UCSD-AML1 (cell line): Measurements from ENCODE around the gene NPB.

Experiments used
- DNase-seq: peaks from one replicate; lab custom pipeline; 2025; ENCODE audit not compliant: unreplicated experiment; lab: John Stamatoyannopoulos, UW

The NPB gene

DNA sequence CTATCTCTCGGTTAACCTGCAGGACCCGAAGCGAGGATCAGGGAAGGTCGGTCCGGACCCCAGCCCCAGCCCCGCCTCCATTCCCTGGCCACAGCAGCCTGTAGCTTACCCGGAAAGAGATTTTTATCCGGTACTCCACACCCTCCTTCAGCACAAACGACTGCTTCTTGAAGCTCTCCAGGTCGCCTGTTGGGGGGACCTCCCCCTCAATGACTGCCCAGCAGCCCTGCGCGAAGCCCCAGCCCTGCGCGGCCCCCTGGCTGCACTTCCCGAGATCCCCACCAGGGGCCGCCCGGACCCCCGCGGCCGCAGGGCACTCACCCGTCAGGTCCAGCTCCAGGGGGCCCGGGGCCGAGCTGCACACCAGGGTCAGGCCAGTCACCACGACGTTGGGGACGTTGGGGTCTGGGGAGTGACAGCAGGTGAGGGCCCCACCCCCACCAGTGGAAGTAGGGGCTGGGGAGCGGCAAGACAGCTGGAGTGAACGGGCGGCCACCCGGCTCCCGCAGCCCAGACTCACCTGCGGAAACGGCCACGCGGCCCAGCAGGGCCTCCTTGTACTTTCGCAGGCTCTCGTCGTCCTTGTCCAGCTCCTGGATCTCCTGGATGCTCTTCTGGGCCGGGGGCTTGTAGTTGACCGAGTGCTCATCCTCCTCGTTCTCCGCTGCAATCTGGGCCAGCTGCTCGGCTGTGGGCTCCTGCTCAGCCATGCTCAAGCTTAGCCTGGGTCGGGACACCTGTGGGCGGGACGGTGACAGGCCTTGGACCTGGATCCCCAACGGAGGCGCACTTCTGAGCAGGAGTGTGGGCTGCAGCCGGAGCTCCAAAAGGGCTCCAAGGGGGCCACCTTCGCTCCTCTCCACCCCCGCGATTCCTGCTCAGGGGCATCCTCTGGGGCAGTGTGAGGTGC is 32.6 kb upstream of the NPB start:
- DNase-seq, result no peak

DNA sequence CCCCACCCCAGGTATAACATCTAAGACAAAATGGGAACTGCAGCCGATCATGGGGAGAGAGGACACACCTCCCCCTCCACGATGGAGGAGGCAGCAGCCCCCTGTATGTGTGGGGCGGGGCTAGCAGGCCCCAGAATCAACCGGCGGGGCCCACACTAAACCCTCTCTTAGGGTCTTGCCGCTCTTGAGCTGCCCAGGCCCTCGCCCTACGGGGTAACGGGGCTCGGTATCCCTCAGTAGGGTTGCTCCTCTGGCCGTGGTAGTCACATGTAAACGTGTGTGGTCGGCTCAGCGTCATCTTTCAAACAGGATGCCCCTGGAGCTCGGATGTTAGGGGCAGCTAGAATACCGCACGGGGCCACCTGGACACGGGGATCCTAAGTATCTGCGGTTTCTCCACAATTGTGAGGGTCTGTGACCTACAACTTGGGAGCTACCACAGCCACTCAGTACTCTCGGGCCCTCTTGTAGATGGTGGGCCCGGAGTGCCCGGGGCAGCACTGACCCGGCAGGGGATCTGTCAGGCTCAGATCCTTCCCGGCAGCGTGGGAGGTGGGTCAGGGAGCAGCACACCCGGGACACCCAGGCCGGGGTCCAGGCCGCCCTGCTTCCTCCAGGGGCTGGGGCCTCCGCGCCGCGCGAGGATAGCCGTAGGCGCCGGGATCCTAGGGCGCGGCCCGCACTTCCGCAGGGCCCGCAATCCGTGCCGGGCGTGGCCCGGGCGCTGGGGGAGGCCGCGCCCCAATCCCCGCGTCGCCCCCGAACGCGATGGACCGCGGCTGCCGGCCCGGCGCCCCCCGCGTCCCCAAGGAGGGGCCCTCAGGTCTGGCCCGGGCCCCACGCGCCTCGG is 31.7 kb upstream of the NPB start:
- DNase-seq, result peak; percentile 31

DNA sequence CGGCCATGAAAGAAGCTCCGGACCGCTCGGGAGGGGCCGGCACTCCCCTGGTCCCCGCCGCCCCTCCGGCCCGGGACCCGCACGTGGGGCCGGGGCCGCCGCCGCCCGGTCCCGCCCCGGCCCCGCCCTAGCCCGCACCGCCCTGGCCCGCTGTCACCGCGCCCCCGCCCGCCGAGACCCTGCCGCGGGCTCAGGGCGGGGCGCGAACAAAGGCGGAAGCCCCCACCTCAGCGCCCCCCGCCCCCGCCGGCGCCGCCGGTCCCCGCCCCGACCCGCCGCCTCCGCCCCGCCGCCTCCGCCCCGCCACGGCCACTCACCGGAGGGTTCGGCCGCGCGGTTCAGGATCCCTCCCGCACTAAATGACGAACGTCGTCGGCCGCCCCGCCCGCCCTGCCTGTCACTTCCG is 31.1 kb upstream of the NPB start, which contains the start of gene ARHGDIA:
ARHGDIA (minus strand) TSS at position 357 of the 406 bp plus-strand sequence. CDS start 1,407 bp downstream, outside the sequence.
- no peak for DNase-seq

DNA sequence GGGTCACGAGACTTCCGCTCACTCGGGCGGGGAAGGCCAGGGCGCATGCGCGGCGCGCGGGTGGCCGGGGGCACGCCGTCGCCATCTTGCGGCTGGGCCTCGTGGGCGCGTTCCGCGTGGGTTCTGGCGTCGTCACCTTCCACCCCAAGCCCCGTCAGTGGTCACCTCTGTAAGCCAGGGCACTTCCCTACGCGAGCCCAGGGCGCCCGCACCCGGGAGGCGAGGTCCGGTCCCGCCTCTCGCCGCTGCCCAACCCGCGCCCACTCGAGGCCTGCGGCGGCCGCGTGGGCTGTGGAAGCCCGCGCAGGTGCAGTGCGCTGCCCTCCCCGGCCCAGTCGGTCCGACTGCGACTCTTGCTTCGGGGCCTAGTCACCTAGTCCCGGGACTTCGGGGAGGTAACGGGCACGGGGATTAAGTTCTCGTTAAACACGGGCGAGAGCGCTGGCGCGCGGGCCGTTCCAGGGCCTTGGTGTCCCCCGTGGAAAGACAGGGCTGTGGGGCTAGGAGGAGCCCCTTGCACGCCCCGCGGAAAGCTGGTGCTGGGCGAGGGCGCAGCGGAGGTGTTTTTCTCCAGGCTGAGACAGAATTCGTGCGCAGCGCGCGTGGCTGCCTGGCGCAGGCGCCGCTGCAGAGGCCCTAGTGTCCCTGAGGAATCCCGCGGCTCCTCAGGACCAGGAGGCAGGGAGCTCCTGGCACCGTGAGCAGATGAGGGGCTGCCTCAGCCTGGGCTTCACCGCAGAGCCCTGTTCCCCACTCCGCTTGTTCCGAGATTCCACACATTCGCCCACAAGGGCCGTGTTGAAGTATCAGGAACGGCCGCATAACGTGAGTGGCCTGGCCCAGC is 30.4 kb upstream of the NPB start:
- DNase-seq, result peak; percentile 93

DNA sequence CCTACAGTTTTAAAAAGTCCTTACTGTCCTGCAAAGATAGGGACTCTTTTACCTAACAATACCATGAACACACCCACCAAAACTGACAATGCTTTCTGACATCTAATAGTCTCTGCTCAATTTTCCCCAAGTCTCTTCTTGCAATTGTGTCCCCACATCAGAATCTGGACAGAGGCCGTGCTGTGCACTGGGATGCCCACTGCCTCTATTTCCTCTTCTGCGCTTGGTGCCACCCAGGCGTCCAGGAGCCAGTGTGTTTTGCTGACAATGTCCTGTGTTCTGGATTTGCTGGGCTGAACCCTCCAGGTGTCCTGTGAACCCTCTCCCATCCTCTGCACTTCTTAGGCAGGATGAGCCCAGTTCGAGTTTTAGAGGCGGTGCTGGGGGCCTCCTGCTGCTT is 24.5 kb upstream of the NPB start:
- DNase-seq, result no peak

DNA sequence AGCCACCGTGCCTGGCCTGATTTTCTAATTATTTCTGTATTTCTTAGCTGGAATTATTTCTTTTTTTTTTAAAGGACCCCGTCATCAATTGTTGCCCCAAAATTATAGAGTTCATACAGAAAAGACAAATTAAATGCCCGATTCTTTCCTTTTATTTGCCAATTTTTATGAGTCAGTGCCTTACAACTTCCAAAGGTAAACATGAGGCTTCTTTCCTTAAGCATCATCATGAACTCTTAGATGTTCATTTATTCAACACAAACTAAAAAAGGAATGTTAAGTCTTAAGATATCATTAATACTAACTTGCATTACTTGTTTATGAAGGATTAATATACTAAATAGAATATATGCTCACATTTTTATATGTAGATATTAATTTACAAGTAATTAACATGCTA is 23.7 kb upstream of the NPB start:
- DNase-seq, result no peak

DNA sequence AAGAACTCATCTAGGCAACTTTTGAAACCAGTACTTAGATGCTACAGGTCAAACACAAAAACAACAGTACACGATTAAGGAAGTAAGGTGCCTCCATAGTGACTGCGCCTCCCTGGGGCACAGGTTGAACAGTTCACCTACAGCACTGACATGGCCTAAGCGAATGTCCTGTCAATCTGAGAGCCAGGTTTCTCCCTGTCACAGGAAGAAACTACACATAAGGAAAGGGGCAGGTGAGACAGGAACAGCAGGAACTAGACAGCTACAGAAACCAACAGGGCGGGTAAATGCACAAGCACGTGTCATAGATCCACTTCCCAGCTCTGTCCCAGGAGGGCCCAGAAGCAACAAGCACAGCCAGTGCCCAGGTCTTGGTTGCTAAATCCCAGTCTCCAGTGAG is 22.9 kb upstream of the NPB start:
- DNase-seq, result no peak

DNA sequence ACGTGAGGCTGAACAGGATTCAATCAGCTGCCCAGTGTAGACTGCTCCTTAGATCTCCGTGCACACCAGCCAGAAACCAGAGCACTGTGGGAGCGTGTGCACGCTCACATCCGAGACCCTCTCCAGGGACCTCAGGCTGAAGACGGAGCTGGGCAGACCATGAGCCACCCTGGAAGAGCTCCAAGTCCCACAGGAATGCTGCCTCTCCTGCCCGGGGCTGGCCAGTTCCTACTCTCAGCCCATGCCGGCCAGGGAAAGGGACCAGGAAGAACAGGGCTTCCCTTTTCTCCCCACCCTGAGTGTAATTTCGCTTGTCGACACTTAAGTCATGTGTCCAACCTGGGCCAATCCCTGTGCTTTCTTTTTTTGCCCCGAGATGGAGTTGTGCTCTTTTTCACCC is 17.5 kb upstream of the NPB start:
- DNase-seq, result no peak

DNA sequence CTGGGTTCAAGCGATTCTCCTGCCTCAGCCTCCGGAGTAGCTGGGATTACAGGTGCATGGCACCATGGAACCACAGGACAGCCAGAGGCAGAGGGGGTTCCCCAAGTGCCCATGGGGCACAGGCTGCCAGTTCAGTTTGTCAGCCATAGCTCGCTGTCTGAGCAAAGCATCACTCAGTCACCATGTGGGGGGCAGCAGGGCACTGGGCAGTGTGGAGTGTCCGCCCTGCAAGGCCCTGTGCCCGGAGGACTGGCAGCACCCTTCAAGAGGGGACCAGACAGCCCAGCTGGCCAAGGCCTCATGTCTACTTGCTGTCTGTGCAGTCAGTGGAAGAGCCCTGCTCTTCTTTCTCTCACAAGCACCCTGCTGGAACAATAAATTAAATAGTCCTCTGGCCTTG is 17.1 kb upstream of the NPB start:
- DNase-seq, result no peak

DNA sequence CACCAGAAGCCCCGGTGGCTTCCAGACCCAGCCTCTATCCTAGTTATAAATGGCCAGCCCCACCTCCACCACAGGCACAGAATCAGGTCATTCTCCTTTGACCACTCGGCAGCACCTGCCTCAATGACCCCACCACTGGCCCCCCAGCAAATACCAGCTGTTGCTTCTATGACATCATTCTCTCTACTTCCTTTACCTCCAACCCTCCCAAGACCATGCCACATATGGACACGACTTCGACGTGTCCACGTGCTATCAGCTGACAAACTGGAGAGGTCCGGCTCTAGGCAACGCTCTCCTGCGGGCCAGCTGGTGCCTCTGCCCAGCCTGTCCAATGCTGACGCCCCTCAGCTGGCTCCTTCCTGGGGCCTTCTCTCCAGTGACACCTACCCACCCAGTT is 16.6 kb upstream of the NPB start:
- no peak for DNase-seq

DNA sequence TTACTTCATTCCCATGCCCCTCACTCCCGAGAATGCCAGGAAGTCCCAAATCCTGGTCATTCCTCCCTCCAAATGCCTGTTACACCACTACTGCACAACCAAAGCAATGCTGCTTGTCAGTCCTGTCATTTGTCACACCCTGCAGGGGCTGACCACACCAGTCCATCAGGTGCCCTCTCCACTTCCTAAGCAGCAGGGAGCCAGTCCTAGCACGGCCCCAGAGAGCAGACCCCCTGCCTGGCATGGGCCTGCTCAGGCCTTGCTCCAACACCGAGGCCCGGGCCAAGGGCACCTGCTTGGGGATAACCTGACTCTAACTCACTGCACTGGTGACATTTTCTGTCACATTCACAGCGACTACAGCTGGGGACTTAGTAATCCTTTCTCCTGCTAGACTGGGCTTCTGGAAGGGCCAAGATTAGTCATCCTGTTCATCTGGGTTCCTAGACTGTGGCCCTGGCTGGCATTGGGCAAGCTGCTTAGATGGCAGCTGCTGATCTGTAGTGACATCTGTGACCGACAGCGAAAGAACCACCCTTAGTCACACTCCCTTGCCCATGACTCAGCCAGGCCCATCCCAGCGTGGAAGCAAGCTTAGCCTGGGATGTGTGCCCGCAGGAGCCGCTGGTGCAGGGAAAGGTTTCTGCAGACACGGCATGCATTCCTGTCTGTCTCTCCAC is 16.0 kb upstream of the NPB start:
- no peak for DNase-seq

DNA sequence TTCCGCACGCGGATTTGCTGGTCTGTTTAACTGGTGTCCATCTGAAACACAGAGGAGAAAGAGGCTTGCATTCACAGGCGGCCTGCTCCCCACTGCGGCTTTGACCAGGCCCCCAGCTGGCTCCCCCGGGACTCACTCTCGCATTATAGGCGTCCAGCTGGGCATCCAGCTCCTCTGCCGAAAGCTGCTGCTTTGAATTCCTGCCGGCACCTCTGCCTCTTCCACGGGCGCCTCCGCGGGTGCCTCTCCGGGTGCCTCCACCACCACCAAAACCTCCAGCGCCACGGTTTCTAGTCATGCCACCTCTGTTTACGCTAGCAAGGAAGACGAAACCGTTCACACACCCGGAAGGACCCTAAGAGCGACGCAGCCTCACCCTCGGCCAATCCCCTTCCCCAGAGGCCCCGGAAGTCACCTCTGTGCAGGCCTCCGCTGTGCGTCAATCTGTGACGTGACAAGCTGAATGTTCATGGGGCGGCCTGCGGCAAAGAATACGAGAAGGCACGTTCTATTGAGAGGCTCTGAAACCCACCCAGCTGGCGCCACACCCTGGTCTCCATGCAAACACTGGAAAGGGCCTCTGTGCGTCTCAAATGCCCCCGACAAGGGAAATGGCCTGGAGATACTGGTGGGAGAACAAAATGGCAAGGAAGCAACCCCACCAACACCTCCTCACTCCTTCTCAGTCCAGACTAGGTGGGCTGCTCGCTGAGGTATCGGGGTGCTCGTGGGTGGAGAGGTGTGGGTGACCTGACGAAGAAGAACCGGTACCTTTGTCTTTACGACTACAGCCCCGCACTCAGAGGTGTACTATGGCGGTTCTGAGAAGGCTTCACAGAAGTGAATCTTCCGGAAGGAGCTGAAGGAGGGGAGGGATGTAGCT is 13.7 kb upstream of the NPB start:
- no peak for DNase-seq

DNA sequence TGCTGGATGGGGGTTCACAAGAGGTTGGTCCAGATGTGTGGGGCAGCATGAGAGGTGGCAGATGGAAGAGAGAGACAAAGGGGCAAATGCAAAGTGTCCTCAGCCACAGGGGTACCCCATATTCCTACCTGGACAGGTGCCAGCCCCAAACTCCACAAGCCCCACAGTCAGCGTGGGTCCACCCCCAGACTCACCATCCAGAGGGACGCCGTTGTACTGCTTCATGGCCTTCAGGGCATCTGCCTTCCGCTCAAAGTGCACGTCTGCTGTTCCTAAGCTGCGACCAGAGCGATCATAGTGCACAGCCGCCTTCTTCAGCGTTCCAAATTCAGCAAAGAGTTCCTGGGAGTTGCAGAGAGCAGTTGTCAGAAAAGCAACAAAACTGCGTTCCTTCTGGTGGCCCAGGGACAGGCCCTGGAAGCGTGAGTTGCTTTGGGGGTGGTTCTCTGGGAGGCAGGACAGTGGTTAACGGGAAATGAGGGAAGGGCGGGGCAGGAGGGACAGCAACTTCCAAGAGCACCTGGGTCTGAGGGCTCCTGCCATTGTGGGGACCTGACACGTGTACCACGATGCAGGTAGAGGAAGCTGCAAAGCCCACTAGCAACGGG is 12.9 kb upstream of the NPB start:
- DNase-seq, result no peak

DNA sequence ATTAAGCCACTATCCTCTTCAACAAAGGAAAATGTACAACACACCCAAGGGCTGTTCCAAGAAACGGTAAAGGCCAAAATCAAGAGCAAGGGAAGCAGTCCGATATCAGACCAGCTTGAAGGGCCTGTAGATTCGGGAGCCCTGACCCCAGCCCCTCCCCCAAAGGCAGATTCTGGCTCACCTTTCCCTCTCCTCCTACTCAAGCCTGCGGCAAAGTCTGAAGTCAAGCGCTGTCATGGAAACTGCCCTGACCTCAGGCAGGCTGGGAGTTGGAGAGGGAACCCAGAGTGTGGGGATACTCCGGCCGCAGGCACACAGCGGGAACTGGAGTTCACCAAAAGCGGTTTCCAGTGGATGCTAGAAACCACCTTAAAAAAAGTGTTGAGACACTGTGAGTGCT is 12.4 kb upstream of the NPB start:
- no peak for DNase-seq

DNA sequence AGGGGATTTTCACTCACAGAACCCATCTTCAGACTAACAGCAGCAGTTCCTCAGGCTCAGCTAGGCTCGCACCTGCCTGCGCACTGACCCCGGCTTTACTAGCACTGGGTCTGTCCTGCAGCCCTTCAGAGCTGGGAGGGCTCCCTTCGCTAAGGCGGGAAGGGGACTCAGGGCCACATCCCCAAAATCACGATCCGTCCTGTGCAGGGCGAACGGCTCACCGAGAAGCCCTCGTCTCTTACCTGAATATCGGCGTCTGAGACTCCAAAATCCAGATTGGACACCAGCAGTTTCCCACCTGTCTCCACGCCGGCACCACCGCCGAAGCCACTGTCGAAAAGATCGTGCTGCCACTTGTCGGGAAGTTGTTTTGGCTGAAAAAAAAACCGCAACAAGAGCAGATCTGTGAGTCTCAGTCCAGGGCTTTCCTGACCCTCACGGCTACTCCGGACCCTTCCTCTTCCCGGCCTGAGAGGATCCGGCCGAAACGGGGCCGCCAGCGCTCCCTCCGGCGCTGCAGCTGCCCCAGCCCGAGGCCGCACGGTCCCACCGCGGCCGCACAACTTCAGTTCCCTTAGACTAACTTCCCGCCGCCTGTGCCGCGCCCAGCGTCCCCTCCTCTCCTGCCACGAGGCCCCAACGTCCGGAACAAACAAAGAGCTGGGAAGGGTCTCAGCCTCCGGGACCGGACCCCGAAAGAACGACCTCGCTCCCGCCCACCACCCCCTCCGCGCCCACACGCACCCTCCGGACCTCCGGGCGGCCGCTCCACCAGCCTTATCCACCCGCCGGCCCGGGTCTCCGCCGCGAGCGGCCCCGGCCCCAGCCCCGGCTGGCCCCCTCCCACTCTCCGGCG is 11.4 kb upstream of the NPB start:
- peak; percentile 24 for DNase-seq

DNA sequence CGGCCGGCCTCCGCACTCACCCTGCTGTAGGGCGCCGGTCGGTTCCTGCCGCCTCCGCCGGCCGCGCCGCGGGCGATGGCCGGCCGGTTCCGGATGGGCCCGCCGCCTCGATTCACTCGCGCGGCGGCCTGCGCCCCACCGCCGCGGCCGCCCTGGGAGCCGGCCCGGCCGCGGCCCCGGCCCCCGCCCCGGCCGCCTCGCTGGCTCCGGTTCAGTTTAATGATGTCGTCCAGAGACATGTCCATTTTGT is 10.8 kb upstream of the NPB start:
- no peak for DNase-seq

DNA sequence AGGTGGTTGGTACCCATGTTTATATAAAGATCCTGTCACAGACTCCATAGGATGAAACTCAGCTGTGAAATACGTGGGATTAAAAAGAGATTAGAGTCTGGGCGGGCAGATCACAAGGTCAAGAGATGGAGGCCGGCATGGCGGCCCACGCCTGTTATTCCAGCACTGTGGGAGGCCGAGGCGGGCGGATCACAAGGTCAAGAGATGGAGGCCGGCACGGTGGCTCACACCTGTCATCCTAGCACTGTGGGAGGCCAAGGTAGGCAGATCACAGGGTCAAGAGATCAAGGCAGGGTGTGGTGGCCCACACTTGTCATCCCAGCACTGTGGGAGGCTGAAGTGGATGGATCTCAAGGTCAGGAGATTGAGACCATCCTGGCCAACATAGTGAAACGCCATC is 6.6 kb upstream of the NPB start:
- DNase-seq, result no peak

DNA sequence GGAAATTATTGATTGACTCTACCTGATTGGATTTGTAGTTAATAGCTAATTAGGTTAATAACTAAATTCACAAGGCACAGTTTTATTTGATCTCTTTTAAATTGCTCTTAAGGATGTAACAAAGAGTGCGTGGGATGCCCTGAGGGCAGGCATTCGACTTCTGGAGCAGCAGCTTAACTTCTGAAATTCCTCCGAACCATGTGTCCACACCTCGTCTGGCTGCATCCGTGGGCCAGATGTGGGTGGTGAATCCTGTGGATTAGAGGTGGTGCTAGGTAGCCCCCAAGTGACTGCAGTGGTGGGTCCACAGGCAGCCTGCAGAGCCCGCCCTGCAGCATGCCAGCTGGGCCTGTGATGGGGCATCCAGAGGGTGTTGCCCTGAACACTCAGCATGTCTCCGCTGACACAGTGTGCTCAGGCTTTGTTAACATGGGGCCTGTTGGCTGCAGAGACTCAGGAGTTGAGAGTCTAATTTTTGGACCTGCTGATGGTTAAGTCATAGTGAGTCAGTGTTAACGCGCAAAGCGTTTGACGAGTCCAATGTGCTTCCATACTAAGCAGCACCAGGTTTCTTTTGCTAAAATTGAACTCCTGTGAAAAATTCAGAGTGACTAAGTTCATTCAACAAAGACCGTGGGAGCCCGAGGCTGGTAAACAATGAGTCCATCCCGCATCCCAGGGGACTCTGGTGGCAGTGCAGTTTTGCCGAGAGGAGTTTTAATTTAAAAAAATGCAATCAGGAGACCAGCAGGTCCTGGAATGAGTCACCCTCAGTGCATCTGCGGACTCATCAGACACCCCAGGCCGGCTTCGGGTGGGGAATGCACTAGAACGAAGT is 3.8 kb upstream of the NPB start:
- no peak for DNase-seq
